Neural progenitor cell (in vitro differentiated cells): Measurements from ENCODE around the gene AMIGO2. TPM values are rescaled to one million over a fixed set of nuclear protein-coding genes. Genes with fewer than 3 reads are reported as not detected.

Experiments used
- DNase-seq: peaks from one replicate; pipeline ENCODE4 v3.0.0-alpha.2; 2016; ENCODE audit warnings: low spot score
- H2AFZ ChIP-seq: fragments of 200-600 bp; sonication (generic); replicated peaks from 2 replicates; pipeline ENCODE4 v1.6.1; 2016; ENCODE audit warnings: antibody characterized with exemption
- H3F3A ChIP-seq: fragments of 200-600 bp; sonication (generic); 2 replicates; pipeline ENCODE4 v1.6.1; 2016; ENCODE audit warnings: antibody characterized with exemption, low read depth
- H3K27ac ChIP-seq: fragments of 200-600 bp; sonication (generic); 2 replicates; pipeline ENCODE4 v1.5.1; 2016; ENCODE audit warnings: mild to moderate bottlenecking
- H3K27me3 ChIP-seq: fragments of 200-600 bp; sonication (generic); 2 replicates; pipeline ENCODE4 v1.6.1; 2016; ENCODE audit warnings: mild to moderate bottlenecking, moderate library complexity
- H3K36me3 ChIP-seq: fragments of 200-600 bp; sonication (generic); 2 replicates; pipeline ENCODE4 v1.5.1; 2016
- H3K4me1 ChIP-seq: fragments of 200-600 bp; sonication (generic); 2 replicates; pipeline ENCODE4 v1.6.1; 2016; ENCODE audit warnings: mixed run types
- H3K4me2 ChIP-seq: fragments of 200-600 bp; sonication (generic); 2 replicates; pipeline ENCODE4 v1.6.1; 2016
- H3K4me3 ChIP-seq: fragments of 200-600 bp; sonication (generic); 2 replicates; pipeline ENCODE4 v1.5.1; 2016
- H3K79me2 ChIP-seq: fragments of 200-600 bp; sonication (generic); 2 replicates; pipeline ENCODE4 v1.6.1; 2016; ENCODE audit warnings: low read depth
- H3K9ac ChIP-seq: fragments of 200-600 bp; sonication (generic); 2 replicates; pipeline ENCODE4 v1.6.1; 2016
- H3K9me3 ChIP-seq: fragments of 200-600 bp; sonication (generic); 2 replicates; pipeline ENCODE4 v1.5.1; 2016; ENCODE audit warnings: low read depth
- H4K20me1 ChIP-seq: fragments of 200-600 bp; sonication (generic); 2 replicates; pipeline ENCODE4 v1.6.1; 2016; ENCODE audit warnings: low read depth
- H3K27ac Mint-ChIP-seq: 3 replicates; pipeline ENCODE4 v1.8.0; 2021; ENCODE audit warnings: mixed read lengths
- H3K27me3 Mint-ChIP-seq: 2 replicates; pipeline ENCODE4 v1.8.0; 2022; ENCODE audit warnings: low read depth, mild to moderate bottlenecking, inconsistent platforms, moderate library complexity, mixed read lengths; ENCODE audit not compliant: insufficient read depth
- H3K36me3 Mint-ChIP-seq: 3 replicates; pipeline ENCODE4 v1.8.0; 2021; ENCODE audit warnings: mixed read lengths
- H3K4me1 Mint-ChIP-seq: 3 replicates; pipeline ENCODE4 v1.8.0; 2021; ENCODE audit warnings: mixed read lengths
- H3K4me3 Mint-ChIP-seq: 3 replicates; pipeline ENCODE4 v1.8.0; 2021; ENCODE audit warnings: mild to moderate bottlenecking, moderate library complexity, mixed read lengths
- H3K9me3 Mint-ChIP-seq: 3 replicates; pipeline ENCODE4 v1.8.0; 2020; ENCODE audit warnings: mixed read lengths
- CTCF ChIP-seq: fragments of 200-600 bp; sonication (generic); IDR thresholded peaks from 2 replicates; pipeline ENCODE4 v1.5.1; 2017; ENCODE audit warnings: antibody characterized with exemption, mild to moderate bottlenecking
- EZH2 ChIP-seq: fragments of 200-600 bp; sonication (generic); IDR thresholded peaks from 2 replicates; pipeline ENCODE4 v1.6.1; 2017; ENCODE audit warnings: antibody characterized with exemption, mild to moderate bottlenecking, moderate library complexity
- EZH2phosphoT487 ChIP-seq: fragments of 200-600 bp; sonication (generic); IDR thresholded peaks from 2 replicates; pipeline ENCODE4 v1.6.1; 2017; ENCODE audit warnings: antibody characterized with exemption
- total RNA-seq: library from RNA; depleted of rRNA; stranded (reverse); fragments of >200 nt; gene quantifications from 2 replicates; pipeline ENCODE4 v1.2.3, GENCODE V29; 2015; ENCODE audit warnings: low replicate concordance

The AMIGO2 gene
- total RNA-seq, 1 donor from 2014 or later = 1.6 TPM

- Histone ChIP-seq H3K9me3 (no peaks in the 10 kb centered on the region), H4K20me1 (no peaks in the 10 kb centered on the region), H3K4me1 (peaks cover 30% of the 10 kb centered on the region), H3K27me3 (peaks cover 58% of the 10 kb centered on the region), H3K4me2 (peak overlapping the region; percentile 93), H3K79me2 (no peaks in the 10 kb centered on the region), H3K27ac (no peak overlapping the region), H3K4me3 (peak overlapping the region; percentile 67), H2AFZ (peak overlapping the region; percentile 71), H3F3A (peaks cover 32% of the 10 kb centered on the region), H3K36me3 (no peaks in the 10 kb centered on the region), H3K9ac (no peak overlapping the region)
- Mint-ChIP-seq H3K4me1 (peaks cover 32% of the 10 kb centered on the region), H3K27me3 (peaks cover 5% of the 10 kb centered on the region), H3K27ac (no peak overlapping the region), H3K4me3 (peak overlapping the region; percentile 92), H3K9me3 (no peaks in the 10 kb centered on the region), H3K36me3 (no peaks in the 10 kb centered on the region)
- DNase-seq = peak; percentile 51
- no peak for TF ChIP-seq CTCF
- TF ChIP-seq EZH2 = peak; percentile 69
- peak; percentile 14 for TF ChIP-seq EZH2phosphoT487
These were observed 1.2 kb upstream of the AMIGO2 start for GRCh38 chr12:47080725-47081502.

- Mint-ChIP-seq H3K4me3 (peak overlapping the region; percentile 92), H3K36me3 (no peaks in the 10 kb centered on the region), H3K4me1 (peaks cover 28% of the 10 kb centered on the region), H3K27me3 (peaks cover 5% of the 10 kb centered on the region), H3K9me3 (no peaks in the 10 kb centered on the region), H3K27ac (peak overlapping the region; percentile 31)
- Histone ChIP-seq H3K79me2 (no peaks in the 10 kb centered on the region), H2AFZ (peak overlapping the region; percentile 94), H3K9ac (no peak overlapping the region), H3K27me3 (peaks cover 58% of the 10 kb centered on the region), H3K36me3 (no peaks in the 10 kb centered on the region), H3K4me2 (peak overlapping the region; percentile 93), H3K4me3 (peak overlapping the region; percentile 67), H3K27ac (no peak overlapping the region), H3F3A (peaks cover 30% of the 10 kb centered on the region), H3K4me1 (peaks cover 23% of the 10 kb centered on the region), H3K9me3 (no peaks in the 10 kb centered on the region), H4K20me1 (no peaks in the 10 kb centered on the region)
- TF ChIP-seq CTCF = no peak
- peak; percentile 20 for TF ChIP-seq EZH2phosphoT487
- peak; percentile 70 for TF ChIP-seq EZH2
- DNase-seq = peak; percentile 65
These were observed 394 bp upstream of the AMIGO2 start for GRCh38 chr12:47079981-47080724.

- peaks cover 5% of the 10 kb centered on the region for H3K27me3 Mint-ChIP-seq
- peak overlapping the region; percentile 90 for H2AFZ ChIP-seq
These were observed 859 bp downstream of the AMIGO2 start for GRCh38 chr12:47078733-47079467.

More at GRCh38 chr12:47078733-47079467, 859 bp downstream of the AMIGO2 start:
- Histone ChIP-seq H3K4me1 (peaks cover 16% of the 10 kb centered on the region), H3F3A (peaks cover 22% of the 10 kb centered on the region), H4K20me1 (no peaks in the 10 kb centered on the region), H3K4me2 (peak overlapping the region; percentile 93), H3K36me3 (no peaks in the 10 kb centered on the region), H3K27me3 (peaks cover 58% of the 10 kb centered on the region), H3K27ac (no peak overlapping the region), H3K9ac (no peak overlapping the region), H3K9me3 (no peaks in the 10 kb centered on the region), H3K79me2 (no peaks in the 10 kb centered on the region), H3K4me3 (peak overlapping the region; percentile 67)
- Mint-ChIP-seq H3K27ac (peak overlapping the region; percentile 35), H3K9me3 (no peaks in the 10 kb centered on the region), H3K4me1 (peaks cover 28% of the 10 kb centered on the region), H3K36me3 (no peaks in the 10 kb centered on the region), H3K4me3 (peak overlapping the region; percentile 89)
- TF ChIP-seq EZH2 (no peak), EZH2phosphoT487 (no peak), CTCF (no peak)
- peak; percentile 34 for DNase-seq
